Measurements from ENCODE around the gene CALHM6. TPM values are rescaled to one million over a fixed set of nuclear protein-coding genes. Genes with fewer than 3 reads are reported as not detected.

The CALHM6 gene
- total and polyA plus RNA-seq, 2 donors (not counting 1 experiment from before 2014, with no cell fraction given), result 30.6 to 68.4 TPM

DNA sequence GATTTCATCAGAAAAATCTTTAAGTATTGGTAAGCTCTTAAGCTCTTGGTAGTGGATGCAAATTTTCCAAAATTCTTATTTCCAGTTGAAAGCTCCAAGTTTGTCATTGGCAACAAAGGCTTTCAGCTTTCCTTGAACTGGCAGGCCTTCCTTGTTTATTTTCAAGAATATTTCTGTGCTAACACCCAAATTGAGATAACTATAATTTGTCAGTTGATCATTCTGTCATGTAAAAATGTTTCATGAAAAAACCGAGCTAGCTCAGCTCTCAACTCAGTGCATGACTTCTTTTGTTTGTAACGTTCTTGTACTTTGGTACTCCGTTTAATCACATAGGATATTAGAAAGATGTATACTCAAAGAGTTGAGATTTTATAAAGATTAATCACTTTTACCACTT lies 38.9 kb upstream of the CALHM6 start:
- H3K9ac ChIP-seq (ENCODE audit: low read length), result no peak overlapping the region
- no peak overlapping the region for H3K4me2 ChIP-seq (replicated peaks; ENCODE audit: low read depth, low read length, poor library complexity, severe bottlenecking)
- no CpG with 5 or more reads among the region's 3 CpGs for WGBS (ENCODE audit: insufficient coverage)
- ChIA-PET CTCF (no interaction called here), POLR2A (no interaction called here)
- H3K27ac Mint-ChIP-seq, result no peak overlapping the region
- H3K9me3 Mint-ChIP-seq (ENCODE audit: insufficient read depth), result no peaks in the 10 kb centered on the region
- no peaks in the 10 kb centered on the region for H3K27me3 ChIP-seq (replicated peaks in 1 of 4; ENCODE audit: control extremely low read depth in 1 of 4, control insufficient read depth in 3 of 4, insufficient read depth in 4 of 4, low read length in 3 of 4)
- no peak overlapping the region for H3K4me3 ChIP-seq (ENCODE audit: control extremely low read depth in 1 of 5, extremely low read depth in 1 of 5, insufficient read depth in 1 of 5, low read depth in 2 of 5, low read length in 4 of 5)
- ATAC-seq (ENCODE audit: low read depth) (no peak), DNase-seq (no peak)
- intact Hi-C loops (cut with micrococcal nuclease), result no loop called here
- no peaks in the 10 kb centered on the region for H3K27me3 Mint-ChIP-seq
- no peak for TF ChIP-seq EZH2 (IDR thresholded peaks at IDR 0.05; ENCODE audit: borderline replicate concordance, insufficient read depth, low read depth, low read length, poor library complexity, severe bottlenecking)
- TF ChIP-seq, protein P1, sequence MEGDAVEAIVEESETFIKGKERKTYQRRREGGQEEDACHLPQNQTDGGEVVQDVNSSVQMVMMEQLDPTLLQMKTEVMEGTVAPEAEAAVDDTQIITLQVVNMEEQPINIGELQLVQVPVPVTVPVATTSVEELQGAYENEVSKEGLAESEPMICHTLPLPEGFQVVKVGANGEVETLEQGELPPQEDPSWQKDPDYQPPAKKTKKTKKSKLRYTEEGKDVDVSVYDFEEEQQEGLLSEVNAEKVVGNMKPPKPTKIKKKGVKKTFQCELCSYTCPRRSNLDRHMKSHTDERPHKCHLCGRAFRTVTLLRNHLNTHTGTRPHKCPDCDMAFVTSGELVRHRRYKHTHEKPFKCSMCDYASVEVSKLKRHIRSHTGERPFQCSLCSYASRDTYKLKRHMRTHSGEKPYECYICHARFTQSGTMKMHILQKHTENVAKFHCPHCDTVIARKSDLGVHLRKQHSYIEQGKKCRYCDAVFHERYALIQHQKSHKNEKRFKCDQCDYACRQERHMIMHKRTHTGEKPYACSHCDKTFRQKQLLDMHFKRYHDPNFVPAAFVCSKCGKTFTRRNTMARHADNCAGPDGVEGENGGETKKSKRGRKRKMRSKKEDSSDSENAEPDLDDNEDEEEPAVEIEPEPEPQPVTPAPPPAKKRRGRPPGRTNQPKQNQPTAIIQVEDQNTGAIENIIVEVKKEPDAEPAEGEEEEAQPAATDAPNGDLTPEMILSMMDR (IDR thresholded peaks at IDR 0.05), result no peak
- no peak overlapping the region for H3K27ac ChIP-seq (ENCODE audit: low read length in 2 of 2)
- peaks cover 73% of the 10 kb centered on the region for H3K79me2 ChIP-seq (ENCODE audit: control insufficient read depth, insufficient read depth, low read length)
- H2AFZ ChIP-seq (ENCODE audit: insufficient read depth, low read depth, low read length, poor library complexity, severe bottlenecking), result no peak overlapping the region
- no peak overlapping the region for H3K4me3 Mint-ChIP-seq
- no peaks in the 10 kb centered on the region for H3K4me1 Mint-ChIP-seq
- peaks cover 6% of the 10 kb centered on the region in 2 experiments for H3K36me3 ChIP-seq (replicated peaks in 1 of 2; ENCODE audit: control extremely low read depth in 1 of 2, control insufficient read depth in 1 of 2, extremely low read depth in 1 of 2, insufficient read depth in 2 of 2, low read length in 1 of 2)
- no peaks in the 10 kb centered on the region for H3K9me3 ChIP-seq (ENCODE audit: control extremely low read depth in 1 of 3, control insufficient read depth in 2 of 3, insufficient read depth in 1 of 3, low read length in 2 of 3)
- H4K20me1 ChIP-seq (ENCODE audit: control insufficient read depth, insufficient read depth, low read length, poor library complexity, severe bottlenecking), result no peaks in the 10 kb centered on the region
- no peaks in the 10 kb centered on the region for H3K4me1 ChIP-seq (ENCODE audit: control insufficient read depth in 2 of 2, insufficient read depth in 2 of 2, low read length in 2 of 2)

DNA sequence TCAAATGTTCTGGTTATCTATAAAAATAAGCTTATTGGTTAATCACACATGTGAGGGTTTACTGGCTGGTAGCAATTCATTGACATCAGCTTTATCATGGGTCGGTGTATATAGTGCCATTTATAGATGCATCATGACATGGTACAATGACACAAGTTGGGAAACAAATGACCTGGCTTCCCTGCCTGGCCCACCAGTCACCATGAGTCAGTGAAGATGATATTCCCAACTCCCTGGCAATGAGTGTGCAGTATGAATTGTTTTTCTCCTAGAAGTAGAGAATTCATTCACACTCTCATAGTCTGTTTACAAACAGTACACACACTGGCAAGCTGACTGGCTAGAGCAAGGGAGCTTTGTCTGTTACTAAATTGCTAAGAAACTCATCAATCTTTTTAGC lies 37.2 kb upstream of the CALHM6 start:
- no peak for DNase-seq
- POLR2A ChIA-PET, result no interaction called here
- no peaks in the 10 kb centered on the region for H3K9me3 ChIP-seq (ENCODE audit: control extremely low read depth in 1 of 3, control insufficient read depth in 2 of 3, insufficient read depth in 1 of 3, low read length in 2 of 3)
- Mint-ChIP-seq H3K27ac (no peak overlapping the region), H3K9me3 (ENCODE audit: insufficient read depth) (no peaks in the 10 kb centered on the region), H3K27me3 (no peaks in the 10 kb centered on the region), H3K4me3 (no peak overlapping the region), H3K4me1 (no peaks in the 10 kb centered on the region)
- H4K20me1 ChIP-seq (ENCODE audit: control insufficient read depth, insufficient read depth, low read length, poor library complexity, severe bottlenecking), result no peaks in the 10 kb centered on the region
- TF ChIP-seq EZH2 (IDR thresholded peaks at IDR 0.05; ENCODE audit: borderline replicate concordance, insufficient read depth, low read depth, low read length, poor library complexity, severe bottlenecking), result no peak
- TF ChIP-seq, protein P1 (IDR thresholded peaks at IDR 0.05), result no peak
- no peak overlapping the region for H3K9ac ChIP-seq (ENCODE audit: low read length)
- no peak overlapping the region for H3K4me3 ChIP-seq (ENCODE audit: control extremely low read depth in 1 of 5, extremely low read depth in 1 of 5, insufficient read depth in 1 of 5, low read depth in 2 of 5, low read length in 4 of 5)
- H3K4me1 ChIP-seq (ENCODE audit: control insufficient read depth in 2 of 2, insufficient read depth in 2 of 2, low read length in 2 of 2), result no peaks in the 10 kb centered on the region
- H3K36me3 ChIP-seq (replicated peaks in 1 of 2; ENCODE audit: control extremely low read depth in 1 of 2, control insufficient read depth in 1 of 2, extremely low read depth in 1 of 2, insufficient read depth in 2 of 2, low read length in 1 of 2), result peaks cover 6 to 14% of the 10 kb centered on the region in 2 experiments
- no peak overlapping the region for H3K27ac ChIP-seq (ENCODE audit: low read length in 2 of 2)
- no peaks in the 10 kb centered on the region for H3K27me3 ChIP-seq (replicated peaks in 1 of 4; ENCODE audit: control extremely low read depth in 1 of 4, control insufficient read depth in 3 of 4, insufficient read depth in 4 of 4, low read length in 3 of 4)
- CTCF ChIA-PET, result interaction anchor here (0.7 to 1.4 kb wide), 4 partner anchors 9 to 41 kb away, joined by 3 to 7 read pairs (median 3); no protein-coding TSS in a partner anchor
- no peak overlapping the region for H3K4me2 ChIP-seq (replicated peaks; ENCODE audit: low read depth, low read length, poor library complexity, severe bottlenecking)
- intact Hi-C loops (cut with micrococcal nuclease), result no loop called here
- ATAC-seq (ENCODE audit: low read depth), result no peak
- peaks cover 57% of the 10 kb centered on the region for H3K79me2 ChIP-seq (ENCODE audit: control insufficient read depth, insufficient read depth, low read length)
- no peak overlapping the region for H2AFZ ChIP-seq (ENCODE audit: insufficient read depth, low read depth, low read length, poor library complexity, severe bottlenecking)
- 100% methylated on average over 1 of the region's 1 CpG for WGBS (ENCODE audit: insufficient coverage)
